HG03354 (cell line): ENCODE measurements around the gene HDAC4.
A peak's percentile ranks its signal among the peaks of the same experiment; 100 is the strongest.

Experiments used
- ATAC-seq: cut with Tn5 transposase; IDR thresholded peaks from one replicate; pipeline ENCODE4 v1.9.1; 2021; ENCODE audit warnings: mild to moderate bottlenecking; ENCODE audit not compliant: unreplicated experiment, poor library complexity, severe bottlenecking

Gene HDAC4

DNA sequence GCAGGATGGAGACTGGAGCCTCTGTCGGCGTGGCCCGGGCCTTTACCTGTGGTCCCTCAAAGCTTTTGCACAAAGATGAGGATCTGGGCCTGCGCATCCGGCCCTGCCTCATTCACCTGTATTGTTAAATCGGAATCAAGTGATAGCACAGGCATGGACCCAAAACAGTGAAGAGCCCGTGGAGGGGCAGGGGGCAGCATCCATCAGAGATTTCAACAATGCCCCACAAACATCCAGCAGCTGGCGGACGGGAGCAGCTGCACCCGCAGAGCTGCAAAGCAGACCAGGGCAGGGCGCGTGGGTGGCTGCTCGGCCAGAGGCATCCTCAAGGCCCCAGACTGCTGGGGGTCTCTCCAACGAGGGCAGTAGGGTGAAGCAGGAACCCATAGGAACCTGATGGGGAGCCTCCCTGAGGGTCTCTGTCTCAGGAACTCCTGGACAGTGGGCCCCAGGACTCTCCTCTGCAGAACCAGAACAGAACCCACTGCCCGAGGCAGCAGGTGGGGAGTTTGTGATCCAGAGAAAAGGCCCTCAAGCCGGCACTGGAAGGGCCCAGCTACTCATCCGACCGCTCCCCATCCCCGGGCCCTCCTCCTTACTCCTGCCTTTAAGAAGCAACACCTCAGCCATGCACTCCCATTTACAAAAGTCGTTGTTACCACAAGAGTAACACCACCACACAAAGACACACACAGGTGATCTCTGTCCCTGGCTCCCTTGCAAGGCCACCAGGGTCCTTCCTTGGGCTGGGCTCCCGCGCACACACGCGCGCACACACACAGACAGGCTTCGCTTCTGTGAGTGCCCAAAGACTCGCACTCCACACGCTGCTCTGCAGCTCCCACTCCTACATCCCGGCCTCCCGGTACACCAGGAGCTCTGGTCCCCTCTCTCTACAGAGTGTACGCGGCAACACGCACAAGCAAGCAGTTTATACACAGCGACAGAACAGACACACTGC lies 28.8 kb downstream of the HDAC4 start:
- ATAC-seq: no peak

DNA sequence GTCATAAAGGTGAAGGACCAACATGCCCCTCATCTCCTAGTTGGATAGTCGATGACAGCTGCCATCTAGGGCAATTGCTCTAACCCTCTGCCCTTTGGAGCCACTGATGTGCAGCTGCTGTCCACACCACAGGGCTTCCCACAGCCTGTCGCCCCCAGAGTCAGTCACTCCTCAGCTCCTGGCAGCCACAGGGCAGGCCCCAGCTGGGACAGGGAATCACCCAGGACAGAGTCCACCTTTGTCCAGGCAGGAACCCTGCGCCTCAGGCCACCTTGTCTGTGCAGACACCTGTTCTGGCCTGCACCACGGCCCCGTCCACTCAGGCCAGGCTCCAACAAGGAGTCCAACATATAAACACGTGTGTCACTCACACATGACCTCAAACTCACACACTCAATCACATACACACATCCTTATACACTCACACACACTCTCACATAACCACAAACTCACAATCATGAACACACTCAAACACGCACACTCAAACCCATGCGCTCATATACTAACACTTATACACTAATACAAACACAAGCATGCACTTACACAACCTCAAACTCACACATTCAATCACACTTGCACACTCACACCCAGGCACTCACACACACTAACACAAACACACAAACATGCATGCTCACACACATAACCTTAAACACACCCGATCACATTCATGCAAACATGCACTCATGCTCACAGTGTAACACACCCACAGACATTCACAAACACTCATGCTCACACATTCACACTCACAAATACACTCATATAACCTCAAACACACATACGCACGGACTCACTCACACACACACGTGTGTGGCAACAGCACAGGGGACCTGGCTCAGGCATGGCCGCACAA lies 29.7 kb downstream of the HDAC4 start:
- ATAC-seq: no peak

DNA sequence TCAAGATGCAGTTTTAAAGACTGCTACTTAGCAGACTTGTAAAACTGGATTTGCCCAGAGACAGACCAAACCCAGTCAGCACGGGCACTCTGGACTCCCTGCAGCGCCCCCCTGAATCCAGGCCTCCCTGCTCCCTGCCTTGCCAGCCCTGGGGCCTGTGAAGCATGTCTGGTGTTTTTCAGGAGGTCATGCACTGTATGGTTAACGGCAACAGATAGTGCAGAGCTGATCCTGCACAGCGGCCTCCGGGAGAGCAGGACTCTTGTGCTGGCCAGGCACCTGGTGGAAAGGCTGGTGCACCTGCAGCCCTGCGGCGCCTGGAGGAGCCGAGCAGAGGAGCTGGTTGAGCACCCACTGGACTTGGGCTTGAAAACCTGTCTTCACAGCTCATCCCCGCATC lies 30.4 kb downstream of the HDAC4 start:
- no peak for ATAC-seq

DNA sequence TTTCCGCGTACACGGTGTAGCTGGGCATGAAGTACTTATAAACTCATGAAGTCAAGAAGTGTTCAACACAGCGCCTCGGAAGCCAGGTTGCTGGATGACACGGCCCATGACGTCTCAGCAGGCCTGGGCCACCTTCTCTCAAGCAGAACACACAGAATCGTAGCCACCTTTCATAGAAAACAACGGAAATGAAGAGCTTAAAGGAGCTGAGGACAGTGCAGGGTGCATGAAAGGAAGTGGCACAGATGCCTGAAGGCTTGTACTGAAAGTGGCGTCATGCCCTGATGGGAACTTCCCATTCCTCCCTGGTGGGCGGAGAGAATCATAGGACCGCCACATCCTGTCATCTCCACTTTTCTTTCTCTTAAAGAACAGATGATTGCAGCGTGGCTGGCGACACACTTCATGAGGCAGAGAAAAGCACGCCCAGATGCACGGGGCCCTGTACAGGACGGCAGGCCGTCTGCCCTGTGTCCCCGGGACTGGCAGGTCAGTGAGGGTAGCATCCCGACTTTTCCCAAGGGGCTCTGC lies 31.1 kb downstream of the HDAC4 start:
- peak; percentile 94 for ATAC-seq

DNA sequence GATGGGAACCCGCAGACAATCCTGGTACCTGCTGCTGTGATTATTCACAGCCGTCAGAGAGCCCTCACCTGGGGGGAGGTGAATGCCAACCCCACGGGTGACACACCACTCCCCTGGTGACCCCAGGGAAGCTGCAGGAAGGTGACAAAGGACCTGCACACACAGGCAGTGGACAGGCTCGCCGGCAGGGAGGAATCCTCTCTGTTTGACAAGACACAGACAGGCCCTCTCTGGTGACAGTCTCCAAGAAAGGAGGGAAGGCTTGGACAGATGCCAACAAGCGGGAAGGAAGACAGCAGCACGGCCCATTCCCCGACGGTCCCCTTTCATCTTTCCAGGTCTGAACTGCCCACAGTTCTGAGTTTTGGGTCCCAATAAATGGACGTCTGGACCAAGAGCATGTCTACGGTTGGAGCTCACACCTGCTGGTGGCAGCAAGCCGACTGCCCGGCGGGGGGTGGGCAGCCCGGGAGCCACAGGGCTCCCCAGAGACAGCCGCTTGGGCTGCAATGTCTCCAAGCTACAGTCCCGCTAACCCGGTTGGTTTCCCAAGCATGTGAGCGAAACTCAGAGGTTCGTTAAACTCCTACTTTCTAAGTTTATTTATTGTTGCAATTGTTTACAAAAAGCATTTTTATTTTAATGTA lies 31.8 kb downstream of the HDAC4 start:
- ATAC-seq: peak; percentile 41

DNA sequence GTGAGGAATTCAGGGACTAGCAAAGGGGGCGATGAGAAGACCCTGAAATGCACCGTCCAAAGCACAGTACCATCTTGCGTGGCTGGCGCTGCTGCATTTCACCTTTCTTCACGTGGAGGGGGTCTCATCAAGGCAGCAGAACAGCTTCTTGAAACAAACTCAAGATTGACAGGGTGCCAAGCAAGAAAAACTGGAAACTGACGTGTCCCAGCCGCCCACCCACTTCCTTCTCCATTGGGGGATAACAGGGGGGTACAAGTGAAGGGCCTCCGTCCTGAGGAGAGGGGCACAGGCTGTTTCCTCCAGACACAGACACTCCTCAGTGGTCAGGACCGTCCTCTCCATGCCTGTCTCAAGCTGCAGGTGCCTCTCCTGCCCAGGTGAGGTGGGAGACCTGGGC lies 32.5 kb downstream of the HDAC4 start:
- ATAC-seq: no peak

DNA sequence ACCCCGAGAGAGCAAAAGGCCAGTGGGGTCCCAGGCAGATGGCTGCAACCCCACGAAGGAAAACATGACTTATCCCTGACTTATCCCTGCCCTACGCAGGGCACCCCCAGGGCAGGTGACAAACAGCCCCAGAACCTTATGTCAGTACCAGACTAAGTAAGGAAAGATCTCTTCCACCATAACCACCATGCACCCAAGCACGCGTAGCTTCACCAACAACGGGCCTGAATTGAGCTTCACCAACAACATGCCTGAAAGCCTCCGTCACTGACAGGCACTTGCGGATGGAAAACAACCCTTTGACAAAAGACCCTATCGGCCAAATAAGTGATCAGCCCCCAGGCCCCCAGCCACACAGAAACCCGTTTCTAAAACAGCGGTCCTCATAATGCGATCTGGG lies 34.1 kb downstream of the HDAC4 start:
- no peak for ATAC-seq

DNA sequence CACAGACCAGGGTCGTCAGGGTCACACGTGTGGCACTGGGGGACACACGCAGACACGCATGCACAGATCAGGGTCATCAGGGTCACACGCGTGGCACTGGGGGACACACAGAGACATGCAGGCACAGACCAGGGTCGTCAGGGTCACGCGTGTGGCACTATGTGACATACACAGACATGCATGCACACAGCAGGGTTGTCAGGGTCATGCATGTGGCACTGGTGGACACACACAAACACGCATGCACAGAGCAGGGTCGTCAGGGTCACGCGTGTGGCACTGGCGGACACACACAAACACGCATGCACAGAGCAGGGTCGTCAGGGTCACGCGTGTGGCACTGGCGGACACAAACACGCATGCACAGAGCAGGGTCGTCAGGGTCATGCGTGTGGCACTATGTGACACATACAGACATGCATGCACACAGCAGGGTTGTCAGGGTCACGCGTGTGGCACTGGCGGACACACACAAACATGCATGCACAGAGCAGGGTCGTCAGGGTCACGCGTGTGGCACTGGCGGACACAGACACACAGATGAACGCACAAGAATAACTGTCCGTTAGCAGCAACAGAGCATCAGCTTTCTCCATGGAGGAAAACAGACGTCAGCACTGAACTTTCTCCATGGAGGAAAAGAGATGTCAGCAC lies 34.9 kb downstream of the HDAC4 start:
- ATAC-seq: no peak

DNA sequence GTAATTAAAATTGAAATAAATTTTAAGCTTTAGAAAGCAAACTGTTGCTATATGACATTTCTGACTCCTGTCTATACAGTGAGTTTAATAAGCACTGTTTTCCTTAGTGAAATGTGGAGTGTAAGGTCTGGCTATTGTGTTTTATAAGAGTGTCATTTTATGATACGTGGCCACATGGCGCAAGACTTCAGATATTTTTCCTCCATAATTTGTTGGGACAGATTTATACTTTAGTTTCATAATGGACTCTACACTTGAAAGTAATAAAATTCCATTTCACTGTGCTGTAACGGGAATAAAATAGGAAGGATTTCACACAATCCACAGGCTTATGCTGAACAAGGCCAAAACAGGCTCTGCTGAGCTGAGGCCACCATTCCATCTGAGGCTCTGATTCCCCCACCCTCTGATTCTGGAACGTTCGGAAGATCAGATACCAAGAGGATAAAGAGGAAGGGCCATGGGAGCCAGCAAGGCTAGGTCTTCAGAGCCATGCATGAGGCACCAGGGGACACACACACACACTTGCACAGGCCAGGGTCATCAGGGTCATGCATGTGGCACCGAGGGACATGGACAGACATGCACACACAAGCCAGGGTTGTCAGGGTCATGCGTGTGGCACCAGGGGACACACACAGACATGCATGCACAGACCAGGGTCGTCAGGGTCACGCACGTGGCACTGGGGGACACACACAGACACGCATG lies 35.6 kb downstream of the HDAC4 start:
- ATAC-seq: no peak

DNA sequence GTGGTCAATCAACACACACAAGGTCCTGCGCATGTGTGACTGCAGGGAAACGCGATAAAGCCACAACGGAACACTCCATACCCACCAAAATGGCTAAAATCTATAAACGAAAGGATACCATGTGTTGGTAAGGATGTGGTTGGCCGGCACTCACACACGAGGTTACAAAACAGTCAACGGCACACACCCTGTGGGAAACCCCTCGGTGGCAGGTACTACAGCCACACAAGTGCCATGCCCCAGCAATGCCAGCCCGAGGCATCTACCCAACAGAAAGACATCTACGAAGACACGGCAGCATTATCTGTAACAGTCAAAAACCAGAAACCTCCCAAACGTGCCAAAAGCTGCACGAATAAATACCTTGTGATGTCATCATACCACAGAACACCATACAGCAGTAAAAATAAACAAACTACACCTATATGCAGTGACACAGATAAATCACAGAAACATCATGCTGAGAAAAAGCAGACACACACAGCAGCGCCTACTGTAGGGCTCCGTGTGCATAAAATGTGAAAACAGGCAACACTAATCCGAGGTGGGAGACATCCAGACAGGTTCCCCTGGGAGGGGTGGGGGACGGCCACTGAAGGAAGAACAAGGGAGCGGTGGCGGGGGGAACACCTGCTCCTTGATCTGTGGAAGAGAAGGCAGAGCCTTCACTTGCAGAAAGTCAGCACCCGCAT lies 36.7 kb downstream of the HDAC4 start:
- ATAC-seq: no peak

DNA sequence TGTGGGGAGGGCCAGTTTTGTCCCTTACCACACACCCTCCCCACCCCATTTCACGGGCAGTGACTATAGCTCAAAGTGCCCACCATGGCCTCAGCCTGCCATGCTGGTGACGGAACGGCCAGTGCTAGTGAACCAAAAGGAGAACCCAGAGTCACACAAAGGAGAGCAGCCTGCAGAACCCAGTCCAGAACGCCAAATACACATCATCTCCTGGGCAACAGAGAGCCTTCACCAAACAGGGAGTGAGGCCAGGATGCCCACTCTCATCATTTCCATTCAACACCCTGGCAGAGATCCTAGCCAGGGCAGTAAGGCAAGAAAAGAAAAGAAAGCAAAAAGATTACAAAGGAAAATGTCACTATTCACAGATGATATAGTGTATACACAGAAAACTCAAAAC lies 38.3 kb downstream of the HDAC4 start:
- ATAC-seq: no peak

DNA sequence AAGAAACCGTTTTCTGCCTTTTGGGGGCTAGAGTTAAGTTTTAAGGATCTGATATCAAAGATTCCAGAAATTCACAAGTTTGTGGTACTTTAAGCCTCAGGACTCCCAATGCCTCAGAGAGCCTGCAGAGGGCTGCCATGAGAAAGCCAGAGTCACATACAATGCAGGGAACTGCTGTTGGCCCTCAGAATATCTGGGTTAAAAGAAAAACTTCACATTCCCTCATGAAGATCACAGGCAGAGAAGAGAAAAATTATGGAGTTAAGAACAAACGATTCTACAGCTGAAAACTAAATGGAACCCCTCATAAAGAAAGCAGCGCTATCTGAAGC lies 39.5 kb downstream of the HDAC4 start:
- no peak for ATAC-seq

DNA sequence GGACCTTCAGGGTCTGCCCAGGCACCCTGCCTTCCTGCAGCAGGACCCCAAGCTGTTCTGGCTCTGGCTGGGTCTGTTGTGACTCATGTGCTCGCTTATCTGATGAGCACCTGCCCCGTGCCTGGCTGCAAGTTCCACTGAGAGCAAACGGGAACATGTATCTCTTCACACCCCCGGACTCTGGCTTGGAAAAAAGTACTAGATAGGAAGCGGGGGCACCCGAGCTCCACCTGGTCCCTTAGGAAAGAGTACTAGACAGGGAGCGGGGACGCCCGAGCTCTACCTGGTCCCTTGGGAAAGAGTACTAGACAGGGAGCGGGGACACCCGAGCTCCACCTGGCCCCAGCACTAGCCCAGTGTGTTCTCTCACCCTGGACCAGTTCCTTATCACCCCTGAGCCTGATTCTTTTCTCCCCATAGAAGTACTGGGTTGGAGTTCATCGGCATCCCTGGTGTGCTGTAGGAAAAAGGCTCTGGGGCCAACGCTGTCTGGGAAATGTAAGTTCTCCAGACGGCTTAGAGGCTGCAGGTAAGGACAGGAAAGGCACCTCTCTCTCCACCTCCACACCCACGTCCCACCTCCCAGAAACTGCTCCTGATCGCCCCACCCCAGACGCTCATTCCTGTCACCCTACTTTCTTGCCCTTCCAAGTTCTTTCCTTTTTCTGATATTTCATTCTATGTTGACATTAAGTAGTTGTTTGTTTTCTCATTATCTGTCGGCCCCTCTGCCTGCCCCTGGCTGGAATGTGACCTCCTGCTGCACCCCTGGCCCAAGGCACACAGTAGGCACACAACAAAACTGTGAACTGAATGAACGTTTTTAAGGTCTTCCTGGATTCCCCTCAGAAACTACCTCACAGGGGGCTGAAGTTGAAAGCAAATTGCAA lies 40.2 kb downstream of the HDAC4 start:
- ATAC-seq: no peak

DNA sequence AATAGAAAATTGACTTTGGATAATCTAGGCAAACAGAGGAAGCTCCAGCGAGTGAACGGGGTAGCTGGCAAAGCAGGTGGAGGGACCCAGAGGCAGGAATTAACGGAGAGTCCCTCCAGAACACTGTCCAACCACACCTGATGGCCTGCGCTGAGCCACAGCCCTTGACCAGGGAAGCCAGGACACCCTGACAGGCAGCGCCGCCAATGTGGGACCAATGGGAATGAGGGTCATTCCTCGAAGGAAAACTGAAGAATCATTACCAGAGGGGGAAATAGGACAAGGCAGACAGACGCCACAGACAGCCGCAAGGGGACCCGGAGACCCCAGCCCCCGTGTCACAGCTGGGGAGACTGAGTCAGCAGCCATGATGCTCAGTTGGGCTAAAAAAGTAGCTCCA lies 40.8 kb downstream of the HDAC4 start:
- ATAC-seq: no peak

DNA sequence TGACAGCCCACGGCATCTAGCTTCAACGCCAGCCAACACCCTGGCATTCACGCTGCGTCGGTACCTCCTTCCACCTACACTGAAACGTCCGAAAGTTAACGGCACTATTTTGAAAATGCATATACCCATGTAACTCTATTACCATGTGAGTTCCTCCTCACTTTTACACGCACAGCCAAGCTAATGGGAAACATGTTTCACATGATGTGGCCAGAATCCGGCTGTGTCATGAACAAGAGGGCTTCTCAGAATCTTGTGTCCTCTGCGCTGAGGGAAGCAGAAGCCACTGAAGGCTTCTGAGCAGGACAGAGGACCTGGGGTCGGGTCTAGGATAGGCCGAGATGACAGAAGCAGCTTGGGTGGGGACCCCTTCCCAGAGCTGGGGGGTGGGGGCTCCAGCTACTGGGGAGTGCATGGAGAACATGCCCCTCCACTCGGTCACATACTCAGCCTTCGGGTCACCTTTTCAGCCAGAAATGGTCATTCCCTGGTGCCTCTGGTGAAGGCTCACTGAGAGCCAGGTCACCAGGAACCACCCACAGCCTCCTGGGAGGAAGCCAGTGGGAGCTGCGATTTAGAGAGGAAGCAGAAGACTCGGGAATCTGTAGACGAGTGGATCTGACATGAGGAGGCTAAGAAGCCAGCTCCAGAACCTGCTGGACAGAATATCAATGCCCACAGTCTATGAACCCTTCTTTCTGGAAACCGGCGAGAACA lies 41.5 kb downstream of the HDAC4 start:
- ATAC-seq: no peak

DNA sequence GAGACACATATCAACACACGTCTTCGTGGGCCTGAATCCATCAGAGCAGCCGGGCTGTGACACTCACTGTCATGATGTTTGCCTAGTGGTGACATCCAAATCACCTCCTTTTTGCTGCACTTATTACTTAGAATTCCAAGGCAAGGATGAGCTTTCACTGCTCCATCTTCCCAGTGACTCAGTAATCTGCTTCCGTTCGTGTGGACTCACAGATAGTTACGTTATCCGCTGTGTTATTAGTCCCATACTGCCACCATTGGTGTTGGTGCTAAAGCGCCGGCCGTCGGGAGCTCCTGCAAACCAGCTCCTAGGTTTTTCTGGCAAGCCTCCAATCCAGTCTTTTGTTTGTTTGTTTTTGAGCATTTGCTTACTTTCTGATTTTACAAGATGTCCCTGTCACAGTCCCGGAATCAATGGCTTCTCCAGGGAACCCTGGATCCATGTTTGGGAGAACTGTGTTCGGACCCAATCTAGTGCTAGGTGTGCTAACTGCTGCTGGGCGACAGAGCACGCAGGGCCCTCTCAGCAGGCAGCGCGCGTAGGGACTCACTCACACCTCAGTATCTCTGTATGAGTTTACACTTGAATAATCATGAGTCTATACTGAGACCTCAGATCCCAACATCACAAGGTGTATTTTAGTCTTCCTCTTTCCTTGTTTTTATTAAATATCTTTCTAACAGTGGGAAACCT lies 42.6 kb downstream of the HDAC4 start:
- no peak for ATAC-seq
